GM18951 (cell line): ENCODE measurements around the gene PDLIM5.
"Not testable (repeated sequence)": the region's sequence is repeated elsewhere in the genome, so short reads cannot be mapped to it uniquely, and the experiment has no call there.

Experiments
- POLR2A ChIP-seq: IDR thresholded peaks from 4 replicates; pipeline ENCODE4 v1.6.1; 2011; ENCODE audit warnings: mild to moderate bottlenecking; ENCODE audit not compliant: insufficient read length, insufficient read depth; ENCODE audit errors: extremely low read depth
- in situ Hi-C: fragments of 300-500 bp; cut with MboI; formaldehyde crosslinking; loops from one replicate; pipeline ENCODE4 v1.12.0; 2022; ENCODE audit warnings: low sequenced_read_pairs, mixed read lengths, inconsistent platforms; ENCODE audit not compliant: unreplicated experiment

The PDLIM5 gene

DNA sequence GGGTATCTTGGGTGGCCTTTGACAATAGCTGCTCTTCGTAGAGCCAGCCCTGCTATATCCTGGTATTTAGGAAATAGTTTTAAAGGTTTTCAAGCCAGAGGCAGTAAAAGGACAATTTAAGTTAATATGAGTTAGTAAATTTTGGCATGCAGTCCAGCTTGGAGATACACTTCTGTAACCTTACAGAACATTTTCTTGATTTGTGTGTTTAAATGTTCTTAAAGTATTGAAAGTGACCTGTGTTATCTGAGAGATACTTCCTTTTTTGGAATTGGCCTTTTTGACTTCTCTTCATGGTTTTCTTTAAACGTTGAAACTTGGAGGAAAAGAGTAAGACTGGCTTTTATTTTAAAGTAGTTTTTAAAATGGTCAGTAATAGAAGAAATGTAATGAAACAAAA lies 25.5 kb downstream of the PDLIM5 start:
- no peak for TF ChIP-seq POLR2A
- in situ Hi-C loops, result no loop called here

DNA sequence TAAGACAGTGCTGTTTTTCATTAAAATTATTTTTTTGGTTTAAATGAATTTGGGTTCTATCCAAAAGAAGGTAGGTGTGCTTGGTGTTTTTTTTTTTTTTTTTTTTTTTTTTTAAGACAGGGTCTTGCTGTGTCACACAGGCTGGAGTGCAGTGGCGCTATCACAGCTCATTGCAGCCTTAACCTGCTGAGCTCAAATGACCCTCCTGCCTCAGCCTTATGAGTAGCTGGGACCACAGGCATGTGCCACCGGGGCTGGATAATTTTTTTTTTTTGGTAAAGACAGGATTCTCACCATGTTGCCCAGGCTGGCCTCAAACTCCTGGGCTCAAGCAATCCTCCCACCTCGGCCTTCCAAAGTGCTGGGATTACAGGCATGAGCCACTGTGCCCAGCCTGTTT lies 27.1 kb downstream of the PDLIM5 start:
- in situ Hi-C loops, result not testable (repeated sequence)

DNA sequence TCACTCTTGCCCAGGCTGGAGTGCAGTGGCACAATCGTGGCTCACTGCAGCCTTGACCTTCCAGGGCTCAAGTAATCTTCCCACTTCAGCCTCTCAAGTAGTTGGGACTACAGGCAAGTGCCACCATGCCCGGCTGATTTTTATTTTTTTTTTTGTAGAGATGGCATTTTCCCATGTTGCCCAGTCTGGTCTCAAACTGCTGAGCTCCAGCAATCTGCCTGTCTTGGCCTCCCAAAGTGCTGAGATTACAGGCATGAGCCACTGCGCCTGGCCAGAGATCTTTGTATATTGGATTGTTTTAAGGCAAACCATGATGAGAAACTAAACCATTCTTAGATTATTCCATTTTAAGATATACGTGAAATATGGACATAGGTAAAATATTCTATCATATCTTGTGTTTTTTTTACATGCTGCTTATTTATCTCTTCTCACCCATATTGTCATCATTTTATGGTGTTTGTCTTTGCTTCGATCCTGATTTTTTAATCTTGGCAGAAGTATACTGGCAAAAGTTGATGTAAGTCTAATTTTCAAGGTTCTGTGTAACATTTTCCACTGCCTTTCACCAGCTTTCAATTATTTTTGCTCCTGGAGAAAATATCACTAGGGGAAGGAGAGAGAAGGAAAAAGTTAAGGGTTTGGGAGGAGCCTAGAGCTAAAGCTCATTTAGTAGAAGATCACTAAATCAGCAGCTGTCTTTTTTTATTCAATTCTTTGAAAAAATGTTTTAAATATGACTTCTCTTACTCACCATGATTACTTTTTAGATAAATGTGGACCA lies 27.8 kb downstream of the PDLIM5 start:
- TF ChIP-seq POLR2A, result no peak
- in situ Hi-C loops, result no loop called here

DNA sequence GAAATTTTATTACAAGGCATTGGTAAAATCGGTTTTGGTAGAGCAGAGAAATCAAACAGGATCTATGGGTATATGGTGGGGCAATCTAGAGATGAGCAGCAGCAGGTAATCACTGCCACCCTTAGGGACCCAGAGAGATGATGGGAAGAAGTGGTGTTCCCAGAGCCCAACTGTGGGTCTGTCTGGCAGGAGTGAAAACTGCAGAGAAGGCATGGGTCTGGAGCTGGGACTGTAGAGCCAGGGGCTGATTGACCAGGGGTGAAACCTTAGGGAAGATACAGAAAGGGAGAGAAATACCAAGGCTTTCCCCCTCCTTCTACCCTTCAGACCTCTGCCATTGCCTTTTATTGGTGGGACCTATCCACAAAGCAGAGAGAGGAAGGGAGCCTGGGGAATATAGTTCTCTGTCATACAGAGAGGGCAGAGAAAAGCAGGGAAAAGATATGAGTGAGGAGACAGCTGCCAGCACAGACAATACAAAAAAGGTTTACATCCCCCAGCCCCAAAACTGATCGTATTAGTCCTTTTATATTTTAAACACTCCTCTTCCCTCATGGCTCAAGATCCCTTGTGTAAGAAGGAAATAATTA lies 28.7 kb downstream of the PDLIM5 start:
- TF ChIP-seq POLR2A, result no peak
- in situ Hi-C loops, result no loop called here

DNA sequence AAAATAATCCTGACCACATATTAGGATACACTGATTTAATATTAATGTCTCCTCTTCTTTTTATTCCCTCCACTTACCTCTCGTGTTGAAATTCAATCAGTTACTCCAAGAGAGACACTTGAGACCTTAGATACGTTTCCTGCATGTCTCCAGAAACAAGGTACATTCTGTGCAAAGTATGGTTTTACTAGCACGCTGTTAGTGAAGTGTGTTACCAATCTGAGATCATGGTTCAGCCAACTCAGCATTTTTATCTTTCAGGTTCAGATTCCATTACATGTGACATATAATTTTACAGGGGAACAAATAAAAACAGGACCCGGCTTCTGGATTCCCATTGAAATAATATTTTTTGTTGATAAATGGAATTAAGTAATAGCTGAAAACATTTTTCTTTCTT lies 32.2 kb downstream of the PDLIM5 start:
- no peak for TF ChIP-seq POLR2A
- in situ Hi-C loops, result no loop called here

DNA sequence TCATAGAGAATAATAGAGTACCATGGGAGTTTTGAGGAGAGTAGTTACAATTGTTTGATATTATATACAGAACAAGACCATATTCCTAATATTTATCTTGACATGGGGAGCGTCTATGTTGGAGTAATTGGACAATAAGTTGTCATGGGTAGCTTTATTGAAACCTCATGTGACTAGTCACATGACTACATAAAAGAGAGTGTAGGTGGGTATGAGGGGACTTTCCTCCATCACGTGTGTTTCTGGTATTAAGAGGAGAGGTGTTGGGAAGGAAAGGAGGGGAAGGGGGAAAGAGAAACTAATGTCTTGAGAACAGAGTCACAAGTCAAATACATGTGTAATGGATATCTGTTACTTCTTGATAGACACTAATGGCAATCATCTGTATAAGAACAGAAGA lies 33.1 kb downstream of the PDLIM5 start:
- in situ Hi-C loops, result no loop called here
- TF ChIP-seq POLR2A, result no peak

DNA sequence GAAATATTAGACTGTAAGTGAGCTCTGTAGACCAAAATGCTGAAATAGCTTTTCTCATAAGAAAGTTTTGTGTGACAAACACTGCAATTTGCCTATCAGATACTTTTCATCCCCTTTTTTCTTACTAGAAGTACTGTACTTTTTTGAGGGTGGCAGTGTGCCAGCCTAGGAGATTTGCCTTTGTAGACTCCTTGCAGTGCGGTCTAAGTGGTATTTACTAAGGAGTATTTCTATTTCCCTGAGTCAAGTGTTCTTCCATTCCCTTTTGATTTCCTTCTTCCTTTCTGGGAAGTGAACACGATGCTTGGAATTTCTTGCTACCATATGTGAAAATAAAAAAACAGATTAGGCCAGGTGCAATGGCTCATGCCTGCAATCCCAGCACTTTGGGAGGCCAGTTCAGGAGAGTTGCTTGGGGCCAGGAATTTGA lies 34.6 kb downstream of the PDLIM5 start:
- in situ Hi-C loops, result no loop called here
- no peak for TF ChIP-seq POLR2A

DNA sequence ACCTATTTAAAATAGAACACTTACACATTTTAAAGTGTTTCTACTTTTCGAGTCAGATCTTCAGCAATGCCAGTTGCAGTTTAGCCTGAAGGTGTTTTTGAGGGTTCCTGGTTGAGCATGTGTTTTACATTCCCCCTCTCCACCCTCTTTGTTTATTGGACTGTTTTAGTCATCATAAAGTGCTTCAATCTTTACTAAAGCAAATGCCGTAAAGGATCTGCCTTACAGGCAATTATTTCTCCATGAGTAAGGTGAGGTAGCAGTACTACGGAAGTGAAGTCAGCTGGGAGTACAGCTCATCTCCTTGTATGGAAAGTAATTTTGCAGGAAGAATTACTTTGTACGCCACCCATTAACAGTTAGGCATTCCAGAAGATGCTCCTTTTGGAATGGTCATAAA lies 36.9 kb downstream of the PDLIM5 start:
- TF ChIP-seq POLR2A, result no peak
- in situ Hi-C loops, result no loop called here

DNA sequence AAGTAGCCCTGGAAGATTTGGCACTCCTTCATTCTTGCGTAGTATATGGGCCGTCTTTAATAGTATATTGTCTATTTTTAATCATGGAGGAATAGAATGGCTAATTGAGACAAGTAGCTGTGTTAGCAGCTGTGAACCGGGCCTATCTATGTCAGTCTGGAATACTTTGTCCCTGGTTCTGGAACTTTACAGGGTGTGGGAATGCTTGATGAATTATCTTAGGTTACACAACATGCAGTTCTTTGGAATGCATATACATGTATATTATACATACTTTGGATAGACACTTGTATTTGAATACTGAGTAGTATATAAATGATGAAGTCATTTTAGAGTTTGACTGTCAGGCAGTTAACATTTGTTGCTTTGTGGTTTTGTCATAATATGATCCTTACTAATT lies 37.4 kb downstream of the PDLIM5 start:
- no peak for TF ChIP-seq POLR2A
- in situ Hi-C loops, result no loop called here

DNA sequence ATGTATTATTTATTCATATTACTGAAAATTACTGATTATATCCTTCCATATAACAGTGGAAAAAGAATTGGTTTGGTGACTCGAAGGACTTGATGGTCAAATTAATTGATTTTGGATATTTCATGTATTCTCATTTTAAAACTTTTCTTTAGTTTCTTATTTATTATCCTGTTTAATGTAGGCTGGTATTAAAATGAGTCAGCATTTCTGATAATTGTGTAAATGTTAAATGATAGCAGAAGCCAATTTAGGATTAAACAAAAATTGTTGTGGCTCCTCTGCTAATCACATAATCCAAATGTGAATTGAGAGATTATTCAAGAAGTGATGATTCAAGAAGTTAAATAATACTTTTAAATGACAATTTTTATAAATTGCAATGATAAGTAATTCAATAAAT lies 38.7 kb downstream of the PDLIM5 start:
- in situ Hi-C loops, result no loop called here
- no peak for TF ChIP-seq POLR2A

DNA sequence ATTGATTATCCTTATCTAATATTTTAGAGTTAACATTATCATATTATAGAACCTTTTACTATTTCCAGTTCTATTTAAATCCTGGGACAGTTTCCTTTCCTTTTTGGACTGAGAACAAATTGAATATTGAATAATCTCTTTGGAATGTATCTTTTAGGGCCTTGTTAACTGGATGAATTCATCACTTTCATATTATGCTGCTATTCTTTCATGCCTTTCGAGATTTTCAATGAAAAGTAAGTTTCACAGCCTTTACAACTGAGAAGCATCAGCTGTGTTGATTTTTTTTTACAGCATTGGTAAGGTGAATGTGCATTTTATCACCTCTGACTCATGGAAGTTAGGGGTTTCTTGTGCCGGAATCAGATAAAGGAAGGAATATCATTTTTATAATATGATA lies 39.6 kb downstream of the PDLIM5 start:
- TF ChIP-seq POLR2A, result no peak

DNA sequence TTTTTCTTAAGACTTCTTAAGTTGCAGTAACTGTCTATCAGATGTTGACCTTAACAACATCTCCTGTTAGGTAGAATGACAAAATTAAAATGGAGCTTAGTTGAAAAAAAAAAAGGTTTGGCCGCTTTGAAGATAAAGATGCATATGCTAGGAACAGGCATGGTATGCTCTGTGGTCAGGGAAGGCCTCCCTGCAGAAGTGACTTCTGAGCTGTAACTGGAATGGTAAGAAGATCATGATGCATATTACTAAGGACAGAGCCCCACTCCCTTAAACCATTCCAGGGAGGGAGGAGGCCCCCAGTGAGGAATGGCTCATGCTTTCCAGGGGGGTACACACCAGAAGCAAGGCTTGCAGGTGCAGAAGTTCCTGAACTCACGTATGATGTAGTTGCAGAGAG lies 43.7 kb downstream of the PDLIM5 start:
- TF ChIP-seq POLR2A, result no peak
- in situ Hi-C loops, result no loop called here

More for the DNA sequence above, 39.6 kb downstream of the PDLIM5 start:
- in situ Hi-C loops, result no loop called here

DNA sequence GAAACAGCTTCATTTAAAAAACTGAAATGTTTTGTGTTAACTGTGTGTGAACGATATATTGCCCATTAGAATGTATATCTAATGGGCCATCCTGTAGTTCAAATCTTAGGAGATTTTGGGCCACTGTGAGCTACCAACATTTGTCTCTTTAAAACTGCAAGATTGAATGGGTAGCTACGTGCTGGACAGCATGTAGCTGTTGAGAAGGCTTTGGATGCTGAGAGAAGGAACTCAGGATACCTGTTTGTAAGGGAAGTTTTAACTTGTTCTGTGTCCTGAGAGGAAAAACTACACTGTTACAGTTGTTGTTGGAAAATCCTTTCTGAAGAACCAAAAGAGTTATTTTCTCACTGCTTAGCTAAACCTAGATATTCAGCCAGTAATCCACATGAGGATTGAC lies 45.9 kb downstream of the PDLIM5 start:
- TF ChIP-seq POLR2A, result no peak
- in situ Hi-C loops, result no loop called here

DNA sequence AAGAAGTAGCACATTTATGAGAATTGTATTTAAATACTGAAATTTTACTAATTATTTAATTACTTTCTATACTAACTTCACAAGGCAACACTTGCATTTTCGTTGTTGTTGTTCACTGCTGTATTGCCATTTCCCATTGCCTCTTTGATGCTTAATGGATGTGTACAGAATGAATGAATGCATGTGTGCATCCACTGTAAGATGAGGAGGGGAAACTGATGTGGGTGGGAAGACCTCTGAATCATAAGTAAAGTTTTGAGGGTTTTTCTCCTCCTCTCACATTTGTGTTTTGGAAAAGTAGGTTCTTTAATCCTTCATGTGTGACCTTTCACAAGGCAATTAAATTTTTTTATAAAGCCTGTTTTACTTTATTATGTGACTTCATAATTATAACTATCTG lies 46.8 kb downstream of the PDLIM5 start:
- in situ Hi-C loops, result no loop called here
- no peak for TF ChIP-seq POLR2A
